A549 (cell line): ENCODE data around the gene TNNI2. TPM values are rescaled to one million over a fixed set of nuclear protein-coding genes. Genes with fewer than 3 reads are reported as not detected.

ENCODE experiments used
- ATAC-seq, 2 experiments: fragments of 200-7000 bp in 1 of 2; fragments of >200 bp in 1 of 2; cut with Nextera tagmentation in 1 of 2; cut with Tn5 transposase in 1 of 2; 3 replicates each; pipeline versions ENCODE4 v1.8.0 to v1.9.1; 2018 to 2020; ENCODE audit warnings: mild to moderate bottlenecking in 1 of 2, moderate library complexity in 1 of 2
- CTCF ChIA-PET: fragments of 300-600 bp; sonication (Branson Sonifier 250); formaldehyde crosslinking; extraction: SDS; loops from one replicate; lab custom pipeline; 2021; ENCODE audit warnings: antibody characterized with exemption, inconsistent platforms; lab: Yijun Ruan, JAX
- POLR2A ChIA-PET: fragments of 350-600 bp; formaldehyde crosslinking; extraction: SDS; loops from one replicate; lab custom pipeline; 2021; ENCODE audit warnings: antibody characterized with exemption, inconsistent platforms; lab: Yijun Ruan, JAX
- DNase-seq, 2 experiments: peaks; one replicate each; pipeline versions ENCODE4 v3.0.0 to v3.0.0-alpha.2; 2011 to 2016; ENCODE audit warnings: low read depth in 1 of 2, low spot score in 1 of 2
- FAIRE-seq: peaks from 2 replicates; lab custom pipeline; 2011; peaks lifted over from hg19 to GRCh38; lab: Jason Lieb, UNC
- H3K27ac ChIP-seq, 2 experiments: fragments of >200 bp; sonication (Bioruptor Twin); formaldehyde crosslinking; 3 replicates each; pipeline ENCODE4 v1.5.1; 2016 to 2017
- H3K4me1 ChIP-seq: fragments of >200 bp; sonication (Bioruptor Twin); formaldehyde crosslinking; 3 replicates; pipeline ENCODE4 v1.6.1; 2016
- H3K4me2 ChIP-seq: fragments of >200 bp; sonication (Bioruptor Twin); formaldehyde crosslinking; 3 replicates; pipeline ENCODE4 v1.6.1; 2016
- H3K4me3 ChIP-seq: fragments of >200 bp; sonication (Bioruptor Twin); formaldehyde crosslinking; 3 replicates; pipeline ENCODE4 v1.5.1; 2016
- H3K9me3 ChIP-seq: fragments of >200 bp; sonication (Bioruptor Twin); formaldehyde crosslinking; 3 replicates; pipeline ENCODE4 v1.6.1; 2016
- ATOH8 ChIP-seq: fragments of 250-450 bp; sonication (Bioruptor Pico); IDR thresholded peaks from 2 replicates; pipeline ENCODE4 v1.5.0; 2020; ENCODE audit warnings: low read depth, mild to moderate bottlenecking, moderate library complexity
- CBX8 ChIP-seq: fragments of 200-600 bp; sonication (generic); IDR thresholded peaks from 2 replicates; pipeline ENCODE4 v1.6.1; 2016
- E2F6 ChIP-seq: IDR thresholded peaks from 2 replicates; pipeline ENCODE4 v1.6.1; 2012; ENCODE audit warnings: low read depth, borderline replicate concordance
- EHF ChIP-seq: fragments of 250-450 bp; sonication (Bioruptor Pico); IDR thresholded peaks from 2 replicates; pipeline ENCODE4 v1.5.0; 2020; ENCODE audit warnings: mild to moderate bottlenecking
- EHMT2 ChIP-seq: fragments of 200-600 bp; sonication (generic); IDR thresholded peaks from 2 replicates; pipeline ENCODE4 v1.6.1; 2016; ENCODE audit warnings: antibody characterized with exemption, low read depth, mild to moderate bottlenecking, moderate library complexity
- FOSB ChIP-seq: fragments of 250-450 bp; sonication (Bioruptor Pico); IDR thresholded peaks from 2 replicates; pipeline ENCODE4 v1.5.0; 2020; ENCODE audit warnings: mild to moderate bottlenecking, moderate library complexity
- FOXS1 ChIP-seq: fragments of 250-450 bp; sonication (Bioruptor Pico); IDR thresholded peaks from 2 replicates; pipeline ENCODE4 v1.5.0; 2020; ENCODE audit warnings: mild to moderate bottlenecking, moderate library complexity
- HES2 ChIP-seq: fragments of >200 bp; sonication (Bioruptor Twin); formaldehyde crosslinking; IDR thresholded peaks from 2 replicates; pipeline ENCODE4 v1.6.1; 2016
- HEYL ChIP-seq: fragments of 250-450 bp; sonication (Bioruptor Pico); IDR thresholded peaks from 2 replicates; pipeline ENCODE4 v1.8.0; 2021; ENCODE audit warnings: mild to moderate bottlenecking, moderate library complexity
- HMGXB4 ChIP-seq: fragments of 250-450 bp; sonication (Bioruptor Pico); IDR thresholded peaks from 2 replicates; pipeline ENCODE4 v1.5.0; 2021; ENCODE audit warnings: mild to moderate bottlenecking, moderate library complexity, borderline replicate concordance
- HOXA7 ChIP-seq: fragments of 250-450 bp; sonication (Bioruptor Pico); IDR thresholded peaks from 2 replicates; pipeline ENCODE4 v1.5.0; 2020; ENCODE audit warnings: mild to moderate bottlenecking, moderate library complexity
- HOXB13 ChIP-seq: fragments of 250-450 bp; sonication (Bioruptor Pico); IDR thresholded peaks from 2 replicates; pipeline ENCODE4 v1.5.0; 2020; ENCODE audit warnings: low read depth, mild to moderate bottlenecking, moderate library complexity
- HOXB5 ChIP-seq: fragments of 250-450 bp; sonication (Bioruptor Pico); IDR thresholded peaks from 2 replicates; pipeline ENCODE4 v1.5.0; 2020; ENCODE audit warnings: mild to moderate bottlenecking, moderate library complexity
- JUN ChIP-seq, 2 experiments: fragments of >200 bp; sonication (Bioruptor Twin); formaldehyde crosslinking; IDR thresholded peaks; 2 replicates in 1 of 2; 3 replicates in 1 of 2; pipeline ENCODE4 v1.6.1; 2016 to 2017
- MAFK ChIP-seq: fragments of 450-650 bp; IDR thresholded peaks from 2 replicates; pipeline ENCODE4 v1.6.1; 2014; ENCODE audit not compliant: partially characterized antibody
- MAX ChIP-seq: IDR thresholded peaks from 2 replicates; pipeline ENCODE4 v1.6.1; 2012
- NFE2L2 ChIP-seq: fragments of 150-350 bp; conservative IDR thresholded peaks from 2 replicates; pipeline ENCODE4 v1.6.1; 2014; ENCODE audit warnings: low read length
- NPAS2 ChIP-seq: fragments of 250-450 bp; sonication (Bioruptor Pico); IDR thresholded peaks from 2 replicates; pipeline ENCODE4 v1.8.0; 2022; ENCODE audit warnings: mild to moderate bottlenecking, moderate library complexity, borderline replicate concordance
- NR3C1 ChIP-seq: fragments of >200 bp; sonication (Bioruptor Twin); formaldehyde crosslinking; IDR thresholded peaks from 3 replicates; pipeline ENCODE4 v1.6.1; 2017
- PBX3 ChIP-seq: IDR thresholded peaks from 2 replicates; pipeline ENCODE4 v1.6.1; 2012
- POLR2AphosphoS2 ChIP-seq: conservative IDR thresholded peaks from 2 replicates; pipeline ENCODE4 v1.6.1; 2012; ENCODE audit warnings: low read length, improper control_type of control experiment, inconsistent platforms
- RCOR1 ChIP-seq: fragments of 150-350 bp; IDR thresholded peaks from 2 replicates; pipeline ENCODE4 v1.6.1; 2014; ENCODE audit warnings: antibody characterized with exemption, low read length, low read depth
- RFX5 ChIP-seq: fragments of 450-650 bp; IDR thresholded peaks from 2 replicates; pipeline ENCODE4 v1.7.1; 2014; ENCODE audit warnings: antibody characterized with exemption, mild to moderate bottlenecking, moderate library complexity
- TFCP2L1 ChIP-seq: fragments of 250-450 bp; sonication (Bioruptor Pico); IDR thresholded peaks from 2 replicates; pipeline ENCODE4 v1.5.0; 2021; ENCODE audit warnings: mild to moderate bottlenecking
- ZC3H11A ChIP-seq: fragments of 450-650 bp; IDR thresholded peaks from 2 replicates; pipeline ENCODE4 v1.6.1; 2014; ENCODE audit warnings: antibody characterized with exemption, mild to moderate bottlenecking
- ZNF302 ChIP-seq: fragments of 250-450 bp; sonication (Bioruptor Pico); IDR thresholded peaks from 2 replicates; pipeline ENCODE4 v1.9.0; 2021; ENCODE audit warnings: inconsistent platforms, mild to moderate bottlenecking, moderate library complexity
- WGBS: methylation state at CpG from one replicate; pipeline ENCODE4 v1.1.6; 2017; ENCODE audit errors: missing lambda C conversion rate; 5-methylcytosine and 5-hydroxymethylcytosine counted together
- polyA plus RNA-seq, 4 experiments: library from polyadenylated mRNA; depleted of rRNA in 3 of 4; stranded (reverse); fragments of >200 nt; fragmentation: RNase III in 1 of 4; extraction: RNeasy Plus Mini Kit Qiagen cat#74134 plus additional on column Dnase treatment in 1 of 4; gene quantifications; 2 replicates in 3 of 4; 3 replicates in 1 of 4; pipeline ENCODE4 v1.2.3, GENCODE V29; 2011 to 2017

Gene TNNI2
- polyA plus RNA-seq, 2 of the 4 experiments (the other 2 are of a cell fraction): not detected

GRCh38 chr11:1841511-1842148 is 2.8 kb downstream of the TNNI2 start:
- CTCF ChIA-PET: interaction anchor here (0.6 to 4.3 kb wide), 15 partner anchors 9 to 315 kb away, joined by 3 to 30 read pairs (median 5); partner anchors contain the start of gene H19
- 85% methylated on average over 18 of the region's 19 CpGs for WGBS
- no peak for FAIRE-seq
- no peak for DNase-seq
- H3K9me3 ChIP-seq: no peaks in the 10 kb centered on the region
- POLR2A ChIA-PET: no interaction called here
- no peak overlapping the region for H3K27ac ChIP-seq
- ATAC-seq: no peak
- H3K4me3 ChIP-seq: no peak overlapping the region
- peaks cover 11% of the 10 kb centered on the region for H3K4me1 ChIP-seq
- no peak overlapping the region for H3K4me2 ChIP-seq
- TF ChIP-seq NR3C1 (no peak), FOXS1 (CRISPR knock-in tag) (no peak), MAX (no peak), RCOR1 (no peak), TFCP2L1 (CRISPR knock-in tag) (no peak), JUN (IDR thresholded peaks at IDR 0.05) (no peak), FOSB (CRISPR knock-in tag) (no peak), E2F6 (no peak), RFX5 (no peak), NFE2L2 (no peak), ZC3H11A (no peak), HOXB5 (CRISPR knock-in tag) (no peak), HMGXB4 (CRISPR knock-in tag) (no peak), EHF (CRISPR knock-in tag) (no peak), HOXA7 (CRISPR knock-in tag) (no peak)

- H3K4me2 ChIP-seq: no peak overlapping the region
- ATAC-seq: no peak
- DNase-seq: no peak
- no peak for TF ChIP-seq HMGXB4 (CRISPR knock-in tag)
- TF ChIP-seq POLR2AphosphoS2: no peak
- POLR2A ChIA-PET: no interaction called here
- H3K4me3 ChIP-seq: no peak overlapping the region
- peaks cover 11% of the 10 kb centered on the region for H3K4me1 ChIP-seq
- 77% methylated on average over 5 of the region's 29 CpGs for WGBS
- H3K9me3 ChIP-seq: no peaks in the 10 kb centered on the region
- H3K27ac ChIP-seq: no peak overlapping the region
- FAIRE-seq: no peak
- CTCF ChIA-PET: interaction anchor here (0.6 to 4.3 kb wide), 17 partner anchors 10 to 314 kb away, joined by 3 to 30 read pairs (median 5); no protein-coding TSS in a partner anchor
Observed at GRCh38 chr11:1842149-1843097, 3.6 kb downstream of the TNNI2 start.

GRCh38 chr11:1843098-1843473 is 4.3 kb downstream of the TNNI2 start:
- FAIRE-seq (no peak), ATAC-seq (no peak), DNase-seq (no peak)
- Histone ChIP-seq H3K4me2 (no peak overlapping the region), H3K9me3 (no peaks in the 10 kb centered on the region), H3K27ac (no peak overlapping the region), H3K4me1 (peaks cover 7% of the 10 kb centered on the region), H3K4me3 (no peak overlapping the region)
- POLR2A ChIA-PET: no interaction called here
- CTCF ChIA-PET: interaction anchor here (1.0 to 4.3 kb wide), 9 partner anchors 11 to 313 kb away, joined by 3 to 30 read pairs (median 5); no protein-coding TSS in a partner anchor
- 58% methylated on average over 4 of the region's 11 CpGs for WGBS
- TF ChIP-seq HOXB13 (no peak), EHMT2 (no peak), PBX3 (no peak), HES2 (no peak), HEYL (CRISPR knock-in tag) (no peak), CBX8 (no peak), RCOR1 (no peak), NPAS2 (no peak), MAFK (no peak), ATOH8 (CRISPR knock-in tag) (no peak), ZNF302 (CRISPR knock-in tag) (no peak), TFCP2L1 (CRISPR knock-in tag) (no peak)
